ENCODE data around the gene ZFAND2B.
"Not testable (repeated sequence)": the region's sequence is repeated elsewhere in the genome, so short reads cannot be mapped to it uniquely, and the experiment has no call there.

The ZFAND2B gene

DNA sequence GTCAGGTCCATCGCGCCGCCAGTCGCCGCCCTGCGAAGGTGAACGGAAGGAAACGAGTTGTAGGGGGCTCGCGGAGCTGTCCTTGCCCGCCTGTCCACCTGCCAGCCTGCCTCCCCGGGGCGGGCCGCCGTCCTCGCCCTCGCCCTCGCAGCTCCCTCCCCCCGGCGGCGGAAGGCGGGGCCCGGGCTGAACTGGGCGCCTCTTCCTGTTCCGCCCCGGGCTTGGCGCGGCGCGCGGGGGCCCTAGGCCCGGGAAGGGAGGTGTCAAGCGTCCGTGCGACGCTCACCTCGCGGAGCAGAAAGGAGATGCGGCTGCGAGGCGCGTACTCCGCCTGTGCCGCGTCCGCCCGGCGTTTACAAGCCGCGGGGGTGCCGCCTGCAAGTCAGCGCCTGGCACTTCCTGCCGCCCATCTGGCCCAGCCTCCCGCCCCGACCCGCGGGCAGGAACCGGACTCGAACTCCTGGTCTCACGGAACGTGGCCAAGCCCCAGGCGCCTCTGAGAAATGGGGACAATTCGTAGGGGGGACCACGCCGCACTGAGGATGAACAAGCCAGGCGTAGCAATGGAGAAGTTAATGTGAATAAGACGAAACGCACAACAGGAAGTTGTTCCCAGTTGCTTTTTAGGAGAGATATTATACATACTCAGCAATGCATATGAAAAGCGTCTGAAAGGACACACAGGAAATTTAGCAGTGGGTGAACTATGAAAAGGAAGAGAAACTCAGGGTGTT is 29.6 kb upstream of the ZFAND2B start, which contains the start of gene CNPPD1:
Gene CNPPD1, minus strand, starts transcription at position 108 of the 734 bp plus-strand sequence. Its CDS starts 97 bp downstream, at position 11.
- peak; percentile 64 for DNase-seq

GRCh38 chr2:219177552-219178376 is 28.8 kb upstream of the ZFAND2B start, which contains the start of gene RETREG2:
Gene RETREG2, plus strand, starts transcription at chr2:219178275. Its CDS starts 78 bp downstream, at chr2:219178353.
- peak; percentile 74 for DNase-seq

- DNase-seq = no peak
These were observed 28.0 kb upstream of the ZFAND2B start for GRCh38 chr2:219178377-219179175.

GRCh38 chr2:219179601-219180465 is 26.7 kb upstream of the ZFAND2B start:
- DNase-seq = no peak

DNA sequence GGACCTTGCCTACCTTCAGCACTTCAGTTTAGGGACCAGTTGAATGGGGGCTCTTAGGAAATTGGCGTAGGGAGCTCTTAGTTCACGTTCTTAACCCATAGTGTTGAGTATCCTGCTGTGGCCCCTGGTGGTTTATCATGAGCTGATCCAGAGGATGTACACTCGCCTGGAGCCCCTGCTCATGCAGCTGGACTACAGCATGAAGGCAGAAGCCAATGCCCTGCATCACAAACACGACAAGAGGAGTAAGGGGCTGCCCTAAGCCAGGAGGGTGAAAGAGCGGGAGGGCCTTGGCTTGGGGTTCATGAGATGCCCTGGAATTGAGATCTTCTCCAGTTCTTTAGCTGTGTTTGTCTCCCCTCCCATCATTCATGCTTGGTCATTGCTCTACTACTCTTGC is 25.6 kb upstream of the ZFAND2B start:
- no peak for DNase-seq

- no peak for DNase-seq
These were observed 25.1 kb upstream of the ZFAND2B start for GRCh38 chr2:219181531-219181930.

DNA sequence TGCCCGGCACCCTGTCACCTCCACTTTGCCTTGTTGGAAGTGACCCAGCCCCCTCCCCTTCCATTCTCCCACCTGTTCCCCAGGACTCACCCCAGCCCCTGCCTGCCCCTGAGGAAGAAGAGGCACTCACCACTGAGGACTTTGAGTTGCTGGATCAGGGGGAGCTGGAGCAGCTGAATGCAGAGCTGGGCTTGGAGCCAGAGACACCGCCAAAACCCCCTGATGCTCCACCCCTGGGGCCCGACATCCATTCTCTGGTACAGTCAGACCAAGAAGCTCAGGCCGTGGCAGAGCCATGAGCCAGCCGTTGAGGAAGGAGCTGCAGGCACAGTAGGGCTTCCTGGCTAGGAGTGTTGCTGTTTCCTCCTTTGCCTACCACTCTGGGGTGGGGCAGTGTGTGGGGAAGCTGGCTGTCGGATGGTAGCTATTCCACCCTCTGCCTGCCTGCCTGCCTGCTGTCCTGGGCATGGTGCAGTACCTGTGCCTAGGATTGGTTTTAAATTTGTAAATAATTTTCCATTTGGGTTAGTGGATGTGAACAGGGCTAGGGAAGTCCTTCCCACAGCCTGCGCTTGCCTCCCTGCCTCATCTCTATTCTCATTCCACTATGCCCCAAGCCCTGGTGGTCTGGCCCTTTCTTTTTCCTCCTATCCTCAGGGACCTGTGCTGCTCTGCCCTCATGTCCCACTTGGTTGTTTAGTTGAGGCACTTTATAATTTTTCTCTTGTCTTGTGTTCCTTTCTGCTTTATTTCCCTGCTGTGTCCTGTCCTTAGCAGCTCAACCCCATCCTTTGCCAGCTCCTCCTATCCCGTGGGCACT is 24.0 kb upstream of the ZFAND2B start:
- DNase-seq = no peak

GRCh38 chr2:219183151-219183772 is 23.3 kb upstream of the ZFAND2B start:
- DNase-seq = no peak

GRCh38 chr2:219184121-219184520 is 22.5 kb upstream of the ZFAND2B start:
- DNase-seq = no peak

GRCh38 chr2:219186754-219187456 is 19.7 kb upstream of the ZFAND2B start:
- DNase-seq = no peak

DNA sequence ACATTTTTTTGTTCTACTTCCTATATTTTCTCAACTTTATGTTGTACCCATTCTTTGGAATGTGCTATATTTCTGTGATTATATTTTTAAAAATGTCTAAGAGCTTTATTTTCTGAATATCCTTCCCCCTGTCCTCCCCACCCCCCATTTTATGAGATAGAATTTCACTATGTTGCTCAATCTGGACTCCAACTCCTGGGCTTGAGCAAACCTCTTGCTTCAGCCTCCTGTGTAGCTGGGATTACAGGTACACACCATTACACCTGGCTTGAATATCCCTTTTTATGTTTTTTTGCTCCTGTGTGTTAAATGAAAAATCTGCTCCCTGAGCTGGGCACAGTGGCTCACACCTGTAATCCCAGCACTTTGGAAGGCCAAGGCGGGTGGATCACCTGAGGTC is 9.2 kb upstream of the ZFAND2B start:
- no peak for DNase-seq

DNA sequence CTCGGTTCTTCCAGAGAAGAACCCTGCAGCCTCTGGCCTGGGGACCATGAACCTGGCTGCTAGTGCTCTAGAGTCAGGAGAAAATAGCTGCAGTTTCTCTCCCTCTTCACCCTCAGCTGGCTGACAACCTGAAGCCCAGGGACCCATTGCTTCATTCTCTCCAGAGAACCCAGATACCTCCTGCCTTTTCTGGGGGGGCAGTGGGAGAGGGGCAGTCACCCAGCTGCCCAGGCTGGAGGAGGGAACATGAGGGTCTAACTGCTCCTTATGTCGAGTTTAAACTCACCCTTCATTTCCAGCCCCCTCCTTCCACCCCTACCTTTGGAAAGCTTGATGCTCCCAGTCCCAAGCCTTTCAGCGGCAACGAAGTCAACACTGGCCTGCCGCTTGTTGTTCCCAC is 7.6 kb upstream of the ZFAND2B start:
- DNase-seq = no peak

- no peak for DNase-seq
These were observed 6.9 kb upstream of the ZFAND2B start for GRCh38 chr2:219199470-219200211.

- DNase-seq = not testable (repeated sequence)
These were observed 5.9 kb upstream of the ZFAND2B start for GRCh38 chr2:219200502-219201326.

DNA sequence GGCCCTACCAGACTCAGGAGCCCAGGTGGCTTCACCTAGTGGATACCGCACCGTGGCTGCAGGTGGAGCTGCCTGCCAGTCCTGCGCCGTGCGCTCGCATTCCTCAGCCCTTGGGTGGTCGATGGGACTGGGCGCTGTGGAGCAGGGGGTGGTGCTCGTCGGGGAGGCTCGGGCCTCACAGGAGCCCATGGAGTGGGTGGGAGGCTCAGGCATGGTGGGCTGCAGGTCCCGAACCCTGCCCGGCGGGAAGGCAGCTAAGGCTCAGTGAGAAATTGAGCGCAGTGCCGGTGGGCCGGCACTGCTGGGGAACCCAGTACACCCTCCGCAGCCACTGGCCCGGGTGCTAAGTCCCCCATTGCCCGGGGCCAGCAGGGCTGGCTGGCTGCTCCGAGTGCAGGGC is 5.3 kb upstream of the ZFAND2B start:
- DNase-seq = not testable (repeated sequence)

GRCh38 chr2:219204425-219205164 is 2.0 kb upstream of the ZFAND2B start:
- DNase-seq = no peak

DNA sequence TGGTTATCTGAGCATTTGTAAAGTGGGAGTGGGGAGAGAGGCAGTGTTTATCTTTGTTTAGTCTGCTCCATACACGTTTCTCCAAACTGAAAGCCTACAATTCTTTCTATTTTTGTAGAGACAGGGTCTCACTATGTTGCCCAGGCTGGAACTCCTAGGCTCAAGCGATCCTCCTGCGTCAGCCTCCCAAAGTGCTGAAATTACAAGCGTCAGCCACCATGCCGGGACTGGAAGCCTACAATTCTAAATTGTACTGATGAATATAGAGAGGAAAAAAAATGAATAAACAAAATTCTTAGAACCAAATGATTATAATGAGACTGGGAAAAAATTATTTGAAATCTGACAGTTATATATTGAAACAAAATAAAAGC is 1.4 kb upstream of the ZFAND2B start:
- no peak for DNase-seq

DNA sequence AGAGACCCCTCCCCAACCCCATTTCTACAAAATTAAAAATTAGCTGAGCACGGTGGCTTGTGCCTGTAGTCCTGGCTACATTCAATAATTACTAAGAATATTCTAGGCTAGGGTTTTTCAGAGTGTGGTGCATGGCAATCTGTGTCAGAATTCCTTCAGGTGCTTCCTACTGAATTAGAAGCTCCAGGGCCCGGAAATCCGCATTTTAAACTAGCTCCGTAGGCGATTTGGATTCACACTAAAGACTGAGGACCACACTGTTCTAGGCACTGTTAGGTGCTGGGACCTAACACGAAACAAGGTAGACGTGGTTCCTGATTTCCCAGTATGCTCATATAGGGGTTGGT is 628 bp upstream of the ZFAND2B start:
- no peak for DNase-seq

Data from NCI-H1105 treated with DMSO at 0.1 percent for 48 hours (cell line).